Measurements from ENCODE around the gene HS6ST3.
"Not testable (repeated sequence)": the region's sequence is repeated elsewhere in the genome, so short reads cannot be mapped to it uniquely, and the experiment has no call there.

Gene HS6ST3

GRCh38 chr13:96080676-96081075 is 9.2 kb upstream of the HS6ST3 start:
- no peaks in the 10 kb centered on the region for H3K4me1 Mint-ChIP-seq
- no peak for ATAC-seq (ENCODE audit: low read depth)
- peaks cover 2% of the 10 kb centered on the region for H3K9me3 Mint-ChIP-seq
- H3K27ac Mint-ChIP-seq = no peak overlapping the region
- H3K4me3 Mint-ChIP-seq = no peak overlapping the region
- DNase-seq (ENCODE audit: low spot score in 2 of 2) = no peak
- H3K36me3 Mint-ChIP-seq = no peaks in the 10 kb centered on the region
- peaks cover 8% of the 10 kb centered on the region for H3K27me3 Mint-ChIP-seq

DNA sequence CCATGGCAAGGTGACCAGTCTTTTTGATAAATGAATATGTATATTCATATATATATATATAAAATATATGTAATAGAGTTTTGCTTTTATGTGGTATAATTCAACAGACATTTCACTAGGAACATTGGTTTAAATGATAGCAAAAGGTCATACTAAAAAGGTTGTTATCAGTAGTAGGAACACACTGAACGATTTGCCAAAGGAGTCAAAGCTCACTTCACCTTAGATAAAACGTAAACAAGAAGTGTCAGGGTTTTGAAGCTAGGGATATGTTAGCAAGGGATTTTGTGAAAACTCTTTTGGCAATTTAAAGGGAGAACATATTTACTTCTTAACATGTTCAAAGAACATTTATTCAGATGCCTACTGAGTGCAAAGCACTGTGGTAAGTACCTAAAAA is 8.0 kb upstream of the HS6ST3 start:
- H3K27ac Mint-ChIP-seq = no peak overlapping the region
- H3K36me3 Mint-ChIP-seq = no peaks in the 10 kb centered on the region
- ATAC-seq (ENCODE audit: low read depth) (no peak), DNase-seq (ENCODE audit: low spot score in 2 of 2) (no peak)
- H3K27me3 Mint-ChIP-seq = peaks cover 9% of the 10 kb centered on the region
- H3K9me3 Mint-ChIP-seq = peaks cover 2% of the 10 kb centered on the region
- no peaks in the 10 kb centered on the region for H3K4me1 Mint-ChIP-seq
- no peak overlapping the region for H3K4me3 Mint-ChIP-seq

DNA sequence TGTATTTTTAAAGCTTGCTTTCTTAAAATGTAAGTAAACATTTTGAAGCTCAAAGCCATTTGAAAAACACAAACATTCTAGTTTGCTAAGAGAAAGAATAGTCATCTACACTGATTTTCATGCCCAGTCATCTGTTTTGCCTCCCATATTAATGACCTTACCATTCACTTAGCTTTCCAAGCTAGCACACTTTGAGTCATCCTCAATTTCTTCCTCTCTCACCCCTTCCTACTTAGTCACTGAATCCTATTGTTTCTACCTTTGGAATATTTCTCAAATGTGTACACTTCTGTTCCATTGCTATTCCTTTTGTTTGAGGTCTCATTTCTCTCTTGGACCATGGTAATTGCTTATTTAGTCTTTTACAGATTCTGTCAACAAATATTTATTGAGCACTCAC is 7.3 kb upstream of the HS6ST3 start:
- ATAC-seq (ENCODE audit: low read depth) = no peak
- DNase-seq (ENCODE audit: low spot score in 2 of 2) = no peak
- Mint-ChIP-seq H3K27ac (no peak overlapping the region), H3K4me3 (no peak overlapping the region), H3K9me3 (peaks cover 2% of the 10 kb centered on the region), H3K36me3 (no peaks in the 10 kb centered on the region), H3K27me3 (peaks cover 12% of the 10 kb centered on the region), H3K4me1 (no peaks in the 10 kb centered on the region)

GRCh38 chr13:96086736-96087135 is 3.2 kb upstream of the HS6ST3 start:
- Mint-ChIP-seq H3K36me3 (no peaks in the 10 kb centered on the region), H3K4me3 (no peak overlapping the region), H3K9me3 (peaks cover 2% of the 10 kb centered on the region), H3K4me1 (peaks cover 3% of the 10 kb centered on the region), H3K27me3 (peaks cover 24% of the 10 kb centered on the region), H3K27ac (no peak overlapping the region)
- no peak for DNase-seq (ENCODE audit: low spot score in 2 of 2)
- no peak for ATAC-seq (ENCODE audit: low read depth)

GRCh38 chr13:96089139-96089538 is 768 bp upstream of the HS6ST3 start:
- H3K4me3 Mint-ChIP-seq = no peak overlapping the region
- DNase-seq (ENCODE audit: low spot score in 2 of 2) (no peak), ATAC-seq (ENCODE audit: low read depth) (no peak)
- peaks cover 4% of the 10 kb centered on the region for H3K4me1 Mint-ChIP-seq
- no peaks in the 10 kb centered on the region for H3K36me3 Mint-ChIP-seq
- no peaks in the 10 kb centered on the region for H3K9me3 Mint-ChIP-seq
- no peak overlapping the region for H3K27ac Mint-ChIP-seq
- peaks cover 30% of the 10 kb centered on the region for H3K27me3 Mint-ChIP-seq

- H3K4me3 Mint-ChIP-seq = no peak overlapping the region
- ATAC-seq (ENCODE audit: low read depth) (no peak), DNase-seq (ENCODE audit: low spot score in 2 of 2) (no peak)
- no peaks in the 10 kb centered on the region for H3K36me3 Mint-ChIP-seq
- peaks cover 31% of the 10 kb centered on the region for H3K27me3 Mint-ChIP-seq
- peaks cover 4% of the 10 kb centered on the region for H3K4me1 Mint-ChIP-seq
- no peak overlapping the region for H3K27ac Mint-ChIP-seq
- H3K9me3 Mint-ChIP-seq = no peaks in the 10 kb centered on the region
Measured at GRCh38 chr13:96090240-96091101, 564 bp downstream of the HS6ST3 start.

- Mint-ChIP-seq H3K27me3 (peaks cover 27% of the 10 kb centered on the region), H3K27ac (no peak overlapping the region), H3K4me3 (peak overlapping the region; percentile 49), H3K9me3 (no peaks in the 10 kb centered on the region), H3K36me3 (no peaks in the 10 kb centered on the region), H3K4me1 (peaks cover 4% of the 10 kb centered on the region)
- no peak for DNase-seq (ENCODE audit: low spot score in 2 of 2)
- ATAC-seq (ENCODE audit: low read depth) = no peak
Measured at GRCh38 chr13:96091164-96092117, 1.5 kb downstream of the HS6ST3 start.

DNA sequence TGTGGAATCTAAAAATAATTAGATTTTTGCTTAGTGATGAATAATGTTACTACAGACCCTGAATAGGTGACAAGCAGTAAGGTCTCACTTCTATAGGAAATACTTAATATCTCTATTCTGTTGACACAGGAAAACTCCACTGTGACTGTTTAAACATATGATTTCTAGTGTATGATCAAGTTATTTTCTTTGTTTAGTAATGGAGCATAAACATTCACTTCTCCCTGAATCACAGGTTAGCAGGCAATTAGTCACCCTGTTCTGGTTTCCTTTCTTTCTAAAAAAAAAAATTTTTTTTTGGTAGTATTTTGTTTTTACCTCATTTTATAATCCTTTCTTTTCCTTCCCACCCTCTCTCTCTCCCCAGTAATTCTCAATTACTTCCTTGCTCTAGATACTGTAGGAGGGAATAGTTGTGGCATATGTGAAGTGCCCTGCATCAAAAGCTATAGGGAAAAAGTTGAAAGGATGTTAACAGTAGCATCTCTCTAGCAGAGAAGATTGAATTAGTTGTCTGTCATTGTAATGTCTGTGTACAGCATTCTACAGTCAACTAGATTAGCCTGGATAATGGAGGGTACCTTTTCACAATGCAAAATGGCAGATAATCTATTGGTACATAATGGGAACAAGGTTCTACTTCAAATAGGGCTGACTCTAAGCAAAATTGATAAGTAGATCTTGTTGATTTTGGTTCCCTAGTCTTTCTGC is 3.5 kb downstream of the HS6ST3 start:
- no peak for DNase-seq (ENCODE audit: low spot score in 2 of 2)
- Mint-ChIP-seq H3K36me3 (no peaks in the 10 kb centered on the region), H3K9me3 (no peaks in the 10 kb centered on the region), H3K4me1 (peaks cover 4% of the 10 kb centered on the region), H3K4me3 (no peak overlapping the region), H3K27ac (no peak overlapping the region), H3K27me3 (peaks cover 20% of the 10 kb centered on the region)
- ATAC-seq (ENCODE audit: low read depth) = no peak

DNA sequence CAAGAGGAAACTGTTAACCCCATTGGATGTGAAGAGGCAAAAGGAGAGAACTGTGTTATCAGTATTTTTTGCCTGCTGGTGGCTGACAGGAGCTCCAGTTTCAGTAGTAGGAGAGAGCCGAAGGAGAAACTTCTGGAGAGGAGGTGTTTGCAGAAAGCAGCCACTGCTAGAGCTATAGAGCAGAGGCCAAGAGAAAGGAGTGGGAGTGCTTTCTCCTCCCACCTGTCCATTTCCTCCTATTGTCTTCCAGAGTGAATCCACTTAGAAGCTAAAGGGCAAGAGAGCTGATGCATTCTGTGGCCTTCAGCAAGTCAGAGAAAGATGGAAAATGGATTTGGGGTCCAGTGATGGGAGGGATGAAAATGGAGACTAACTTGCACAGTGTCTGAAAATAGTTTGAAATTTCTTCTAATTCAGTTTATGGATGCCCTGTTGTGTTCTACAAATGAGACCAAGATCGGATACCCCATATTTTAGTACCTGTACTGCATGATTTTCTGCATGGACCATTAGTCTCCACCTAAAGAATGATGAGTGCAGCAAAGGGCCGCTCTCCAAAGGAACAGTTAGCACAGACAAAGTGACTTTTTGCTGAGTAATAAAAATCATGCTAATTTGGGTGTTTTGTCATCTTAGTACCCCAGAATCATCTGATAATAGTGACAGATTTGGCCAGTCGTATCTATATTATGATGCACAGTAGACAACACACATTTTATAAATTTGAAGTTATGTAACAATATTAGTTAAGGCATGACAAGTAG is 10.7 kb downstream of the HS6ST3 start:
- Mint-ChIP-seq H3K27me3 (no peaks in the 10 kb centered on the region), H3K9me3 (peaks cover 4% of the 10 kb centered on the region), H3K36me3 (no peaks in the 10 kb centered on the region), H3K4me1 (no peaks in the 10 kb centered on the region), H3K27ac (no peak overlapping the region), H3K4me3 (no peak overlapping the region)
- DNase-seq (ENCODE audit: low spot score in 2 of 2) (no peak), ATAC-seq (ENCODE audit: low read depth) (no peak)

DNA sequence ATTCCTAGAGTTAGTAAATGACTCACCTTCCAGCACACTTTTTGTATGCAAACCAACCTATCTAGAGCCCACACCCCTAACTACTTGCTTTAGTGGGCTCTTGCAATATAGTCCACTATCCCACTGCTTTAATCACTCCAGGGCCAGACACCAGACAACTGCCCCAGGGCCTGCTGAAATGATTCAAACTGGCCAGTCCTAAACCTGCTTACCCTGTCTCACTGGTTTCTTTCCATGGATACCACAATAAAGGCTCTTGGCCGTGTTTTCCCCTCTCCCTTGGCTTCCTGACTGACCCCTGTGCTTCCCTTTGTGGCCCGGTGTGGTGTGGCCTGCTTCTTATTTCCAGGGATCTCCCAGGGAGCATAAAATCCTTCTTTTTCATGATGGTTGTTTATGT is 14.6 kb downstream of the HS6ST3 start:
- no peak overlapping the region for H3K4me3 Mint-ChIP-seq
- H3K4me1 Mint-ChIP-seq = no peaks in the 10 kb centered on the region
- H3K27ac Mint-ChIP-seq = no peak overlapping the region
- no peaks in the 10 kb centered on the region for H3K36me3 Mint-ChIP-seq
- peaks cover 23% of the 10 kb centered on the region for H3K9me3 Mint-ChIP-seq
- ATAC-seq (ENCODE audit: low read depth) = no peak
- no peaks in the 10 kb centered on the region for H3K27me3 Mint-ChIP-seq
- DNase-seq (ENCODE audit: low spot score in 2 of 2) = no peak

DNA sequence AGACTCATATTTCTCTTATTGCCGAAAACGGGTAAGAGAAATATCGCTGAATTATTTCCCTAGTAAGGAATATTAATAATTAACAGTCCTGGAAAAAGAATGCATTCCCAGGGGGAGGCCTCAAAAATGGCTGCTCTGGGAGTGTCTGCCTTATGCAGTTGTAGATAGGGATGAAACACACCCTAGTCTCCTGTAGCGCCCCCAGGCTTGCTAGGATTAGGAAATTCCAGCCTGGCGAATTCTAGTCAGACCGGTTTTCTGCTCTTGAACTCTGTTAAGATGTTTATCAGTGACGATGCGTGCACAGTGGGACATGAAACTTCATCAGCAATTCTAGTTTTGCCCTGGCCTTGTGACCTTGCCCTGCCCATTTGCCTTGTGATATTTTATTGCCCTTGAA is 18.2 kb downstream of the HS6ST3 start:
- H3K27me3 Mint-ChIP-seq; H3K36me3 Mint-ChIP-seq; DNase-seq (ENCODE audit: low spot score in 2 of 2); H3K4me3 Mint-ChIP-seq; H3K27ac Mint-ChIP-seq; H3K4me1 Mint-ChIP-seq; ATAC-seq (ENCODE audit: low read depth): not testable (repeated sequence)
- H3K9me3 Mint-ChIP-seq = peaks cover 23% of the 10 kb centered on the region

DNA sequence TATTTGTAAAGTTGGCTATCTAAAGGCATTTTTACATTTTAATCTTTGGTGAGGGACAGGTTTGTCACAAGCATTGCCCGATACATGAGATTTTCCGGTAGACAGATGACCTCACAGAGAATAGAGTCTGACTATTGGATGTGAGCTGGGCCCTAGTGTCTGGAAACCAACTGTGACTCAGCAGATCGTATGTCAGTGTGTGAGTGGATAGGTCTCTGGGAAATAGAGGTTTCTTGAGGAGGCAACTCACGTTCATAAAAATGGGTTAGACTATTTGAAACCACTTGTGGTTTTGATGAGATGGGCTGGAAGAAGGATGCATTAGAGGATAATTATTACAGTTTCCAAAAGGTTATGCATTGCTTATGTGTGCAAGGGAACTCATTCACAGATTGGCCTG is 19.2 kb downstream of the HS6ST3 start:
- Mint-ChIP-seq H3K4me1 (no peaks in the 10 kb centered on the region), H3K9me3 (peaks cover 23% of the 10 kb centered on the region)

GRCh38 chr13:96112936-96113335 is 23.0 kb downstream of the HS6ST3 start:
- H3K4me1 Mint-ChIP-seq = no peaks in the 10 kb centered on the region
- no peak overlapping the region for H3K4me3 Mint-ChIP-seq
- H3K9me3 Mint-ChIP-seq = peaks cover 8% of the 10 kb centered on the region
- DNase-seq (ENCODE audit: low spot score in 2 of 2) = no peak
- no peak overlapping the region for H3K27ac Mint-ChIP-seq
- no peaks in the 10 kb centered on the region for H3K36me3 Mint-ChIP-seq
- no peak for ATAC-seq (ENCODE audit: low read depth)
- H3K27me3 Mint-ChIP-seq = no peaks in the 10 kb centered on the region

More for the DNA sequence above, 19.2 kb downstream of the HS6ST3 start:
- Mint-ChIP-seq H3K36me3 (no peaks in the 10 kb centered on the region), H3K27me3 (no peaks in the 10 kb centered on the region), H3K27ac (no peak overlapping the region), H3K4me3 (no peak overlapping the region)
- ATAC-seq (ENCODE audit: low read depth) (no peak), DNase-seq (ENCODE audit: low spot score in 2 of 2) (no peak)
